Parathyroid adenoma (tissue), 2 donors: Measurements from ENCODE around the gene PSMA2.

Experiments
- H2AFZ ChIP-seq: fragments of 300-600 bp; sonication (generic); one replicate; pipeline ENCODE4 v1.7.0; 2017; ENCODE audit warnings: antibody characterized with exemption, mild to moderate bottlenecking
- H3K27ac ChIP-seq: fragments of 300-600 bp; sonication (generic); one replicate; pipeline ENCODE4 v1.7.0; 2017
- H3K27me3 ChIP-seq: fragments of 300-600 bp; sonication (generic); one replicate; pipeline ENCODE4 v1.7.0; 2017; ENCODE audit warnings: low read length; ENCODE audit not compliant: control insufficient read depth, insufficient read depth
- H3K36me3 ChIP-seq: fragments of 300-600 bp; sonication (generic); one replicate; pipeline ENCODE4 v1.7.0; 2017; ENCODE audit warnings: low read length; ENCODE audit not compliant: control insufficient read depth, insufficient read depth
- H3K4me1 ChIP-seq: fragments of 300-600 bp; sonication (generic); one replicate; pipeline ENCODE4 v1.7.0; 2017; ENCODE audit warnings: control low read depth
- H3K4me2 ChIP-seq: fragments of 300-600 bp; sonication (generic); one replicate; pipeline ENCODE4 v1.7.0; 2017; ENCODE audit warnings: low read length
- H3K4me3 ChIP-seq: fragments of 300-600 bp; sonication (generic); one replicate; pipeline ENCODE4 v1.7.0; 2017; ENCODE audit warnings: low read depth, low read length
- H3K79me2 ChIP-seq: fragments of 300-600 bp; sonication (generic); one replicate; pipeline ENCODE4 v1.7.0; 2017; ENCODE audit warnings: control low read depth
- H3K9ac ChIP-seq: fragments of 300-600 bp; sonication (generic); one replicate; pipeline ENCODE4 v1.7.0; 2017; ENCODE audit warnings: mild to moderate bottlenecking
- H3K9me3 ChIP-seq: fragments of 300-600 bp; sonication (generic); one replicate; pipeline ENCODE4 v1.7.0; 2017; ENCODE audit warnings: low read length; ENCODE audit not compliant: control insufficient read depth
- TF ChIP-seq, protein P1 (sequence below): fragments of 300-600 bp; sonication (generic); IDR thresholded peaks from one replicate; pipeline ENCODE4 v1.7.0; 2017; ENCODE audit warnings: antibody characterized with exemption, mild to moderate bottlenecking
- donor health status: primary hyperparathyroidism.

PSMA2 gene

DNA sequence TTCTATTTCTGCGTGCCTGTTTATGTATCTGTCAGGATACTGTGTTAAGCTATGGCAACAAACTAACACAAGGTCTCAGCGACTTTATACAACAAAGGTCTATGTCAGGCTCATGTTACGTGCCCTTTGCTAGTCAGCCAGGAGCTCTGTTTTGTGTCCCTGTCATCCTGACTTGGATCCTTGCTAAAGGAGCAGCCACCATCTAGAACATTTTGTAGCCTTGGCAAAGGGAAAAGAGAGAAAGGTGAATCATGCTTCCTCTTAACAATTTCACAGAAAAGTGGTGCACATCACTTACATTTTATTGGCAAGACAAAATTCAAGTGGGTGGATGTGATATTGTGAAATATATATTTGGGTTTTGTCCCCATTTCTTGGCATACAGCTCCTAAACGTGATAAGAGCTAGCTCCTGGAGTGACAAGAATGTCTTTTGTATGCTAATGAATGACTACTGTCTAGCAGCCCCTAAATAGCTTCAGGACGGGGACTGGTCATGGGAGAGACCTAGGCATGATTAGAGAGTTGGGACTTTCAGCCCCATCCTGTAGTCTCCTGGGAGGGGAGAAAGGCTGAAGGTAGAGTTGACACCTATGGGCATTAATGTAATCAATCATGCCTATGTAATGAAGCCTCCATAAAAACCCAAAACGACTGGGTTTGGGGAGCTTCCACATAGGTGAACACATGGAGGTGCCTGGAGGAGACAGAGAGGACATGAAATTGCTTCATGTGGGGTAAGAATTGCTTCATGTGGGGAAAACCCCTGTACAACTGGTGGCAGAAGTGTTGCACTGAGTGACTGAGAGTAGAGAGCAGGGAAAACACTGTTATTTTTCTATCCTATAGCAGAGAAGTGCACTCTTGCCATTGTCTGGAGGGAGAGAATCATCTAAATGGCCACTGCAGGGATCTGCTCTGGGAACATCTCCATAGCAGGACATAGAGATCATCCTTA lies 33.2 kb upstream of the PSMA2 start:
- H3K9me3 ChIP-seq = no peaks in the 10 kb centered on the region

DNA sequence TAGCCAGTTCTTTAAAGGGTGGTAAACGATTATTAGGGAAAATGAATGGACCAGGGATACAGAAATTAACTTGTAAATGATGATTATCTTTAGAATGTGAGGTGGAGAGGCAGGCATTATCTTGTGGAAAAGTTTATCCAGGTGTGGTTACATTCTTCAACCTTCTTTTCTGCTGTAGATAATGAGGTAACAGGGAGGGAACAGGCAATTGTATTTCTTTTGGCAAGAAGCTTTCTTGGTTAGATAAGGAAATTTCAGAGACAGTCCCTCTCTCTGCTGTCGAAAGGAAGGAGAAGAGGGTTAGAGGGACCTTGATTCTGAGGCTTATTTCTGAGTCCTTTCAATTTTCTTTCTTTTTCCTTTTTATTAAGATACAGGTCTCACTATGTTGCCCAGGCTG lies 32.3 kb upstream of the PSMA2 start:
- Histone ChIP-seq H3K27me3 (no peaks in the 10 kb centered on the region), H3K27ac (no peak overlapping the region), H3K36me3 (no peaks in the 10 kb centered on the region), H2AFZ (no peak overlapping the region), H3K79me2 (no peaks in the 10 kb centered on the region), H3K9me3 (no peaks in the 10 kb centered on the region), H3K4me1 (no peaks in the 10 kb centered on the region), H3K9ac (no peak overlapping the region), H3K4me3 (no peak overlapping the region), H3K4me2 (no peak overlapping the region)
- TF ChIP-seq, protein P1, sequence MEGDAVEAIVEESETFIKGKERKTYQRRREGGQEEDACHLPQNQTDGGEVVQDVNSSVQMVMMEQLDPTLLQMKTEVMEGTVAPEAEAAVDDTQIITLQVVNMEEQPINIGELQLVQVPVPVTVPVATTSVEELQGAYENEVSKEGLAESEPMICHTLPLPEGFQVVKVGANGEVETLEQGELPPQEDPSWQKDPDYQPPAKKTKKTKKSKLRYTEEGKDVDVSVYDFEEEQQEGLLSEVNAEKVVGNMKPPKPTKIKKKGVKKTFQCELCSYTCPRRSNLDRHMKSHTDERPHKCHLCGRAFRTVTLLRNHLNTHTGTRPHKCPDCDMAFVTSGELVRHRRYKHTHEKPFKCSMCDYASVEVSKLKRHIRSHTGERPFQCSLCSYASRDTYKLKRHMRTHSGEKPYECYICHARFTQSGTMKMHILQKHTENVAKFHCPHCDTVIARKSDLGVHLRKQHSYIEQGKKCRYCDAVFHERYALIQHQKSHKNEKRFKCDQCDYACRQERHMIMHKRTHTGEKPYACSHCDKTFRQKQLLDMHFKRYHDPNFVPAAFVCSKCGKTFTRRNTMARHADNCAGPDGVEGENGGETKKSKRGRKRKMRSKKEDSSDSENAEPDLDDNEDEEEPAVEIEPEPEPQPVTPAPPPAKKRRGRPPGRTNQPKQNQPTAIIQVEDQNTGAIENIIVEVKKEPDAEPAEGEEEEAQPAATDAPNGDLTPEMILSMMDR = no peak

More for the DNA sequence above, 33.2 kb upstream of the PSMA2 start:
- Histone ChIP-seq H3K9ac (no peak overlapping the region), H3K4me2 (no peak overlapping the region), H3K4me3 (no peak overlapping the region), H3K79me2 (no peaks in the 10 kb centered on the region), H2AFZ (no peak overlapping the region), H3K36me3 (no peaks in the 10 kb centered on the region), H3K4me1 (no peaks in the 10 kb centered on the region), H3K27me3 (no peaks in the 10 kb centered on the region), H3K27ac (no peak overlapping the region)
- TF ChIP-seq, protein P1 = no peak

DNA sequence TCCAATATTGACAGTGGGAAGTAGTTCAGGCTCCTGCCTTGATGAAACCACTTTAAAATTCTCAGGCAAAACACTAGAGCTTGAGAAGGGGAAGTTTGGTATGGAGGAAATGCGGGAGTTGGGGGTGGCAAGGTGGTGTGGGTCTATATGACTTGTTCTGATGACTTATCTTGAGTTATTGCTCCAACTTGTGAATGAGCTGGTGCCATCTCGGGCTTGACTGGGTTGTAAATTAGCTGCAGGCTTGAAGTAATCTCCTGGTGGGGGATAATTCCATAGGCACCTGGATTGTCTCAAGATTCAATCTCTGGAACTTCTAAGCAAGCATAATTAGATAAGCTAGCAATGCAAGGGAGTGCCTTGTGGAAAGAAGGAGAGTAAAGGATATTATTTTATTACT lies 29.2 kb upstream of the PSMA2 start:
- no peak overlapping the region for H3K27ac ChIP-seq
- TF ChIP-seq, protein P1 = no peak
- no peak overlapping the region for H3K4me3 ChIP-seq
- H3K36me3 ChIP-seq = no peaks in the 10 kb centered on the region
- H3K79me2 ChIP-seq = no peaks in the 10 kb centered on the region
- H3K9me3 ChIP-seq = no peaks in the 10 kb centered on the region
- no peak overlapping the region for H3K9ac ChIP-seq
- no peak overlapping the region for H2AFZ ChIP-seq
- no peak overlapping the region for H3K4me2 ChIP-seq
- H3K27me3 ChIP-seq = no peaks in the 10 kb centered on the region
- no peaks in the 10 kb centered on the region for H3K4me1 ChIP-seq

GRCh38 chr7:42960762-42961161 lies 28.8 kb upstream of the PSMA2 start:
- H3K4me2 ChIP-seq = no peak overlapping the region
- H3K36me3 ChIP-seq = no peaks in the 10 kb centered on the region
- H3K9me3 ChIP-seq = no peaks in the 10 kb centered on the region
- no peak overlapping the region for H3K27ac ChIP-seq
- no peak overlapping the region for H2AFZ ChIP-seq
- H3K4me1 ChIP-seq = no peaks in the 10 kb centered on the region
- no peaks in the 10 kb centered on the region for H3K79me2 ChIP-seq
- no peak overlapping the region for H3K4me3 ChIP-seq
- no peaks in the 10 kb centered on the region for H3K27me3 ChIP-seq
- H3K9ac ChIP-seq = no peak overlapping the region
- TF ChIP-seq, protein P1 = no peak

- TF ChIP-seq, protein P1 = no peak
These were observed 27.6 kb upstream of the PSMA2 start for GRCh38 chr7:42959549-42959948.

More at GRCh38 chr7:42959549-42959948, 27.6 kb upstream of the PSMA2 start:
- Histone ChIP-seq H3K9me3 (no peaks in the 10 kb centered on the region), H3K36me3 (no peaks in the 10 kb centered on the region), H3K9ac (no peak overlapping the region), H3K27me3 (no peaks in the 10 kb centered on the region), H3K4me3 (no peak overlapping the region), H3K4me1 (no peaks in the 10 kb centered on the region), H3K4me2 (no peak overlapping the region), H3K27ac (no peak overlapping the region), H3K79me2 (no peaks in the 10 kb centered on the region), H2AFZ (no peak overlapping the region)
